ENCODE measurements around the gene NOP10.

The NOP10 gene

GRCh38 chr15:34330279-34330678 is 12.7 kb downstream of the NOP10 start:
- DNase-seq (ENCODE audit: low read depth), result no peak

GRCh38 chr15:34329006-34329405 is 13.9 kb downstream of the NOP10 start:
- DNase-seq (ENCODE audit: low read depth), result no peak

- DNase-seq (ENCODE audit: low read depth), result no peak
Observed at GRCh38 chr15:34327906-34328305, 15.0 kb downstream of the NOP10 start.

GRCh38 chr15:34325368-34325767 is 17.6 kb downstream of the NOP10 start:
- DNase-seq (ENCODE audit: low read depth), result no peak

GRCh38 chr15:34324933-34325332 is 18.0 kb downstream of the NOP10 start:
- no peak for DNase-seq (ENCODE audit: low read depth)

- DNase-seq (ENCODE audit: low read depth), result no peak
Observed at GRCh38 chr15:34323217-34323616, 19.7 kb downstream of the NOP10 start.

GRCh38 chr15:34318277-34319079 is 24.5 kb downstream of the NOP10 start:
- no peak for DNase-seq (ENCODE audit: low read depth)

- DNase-seq (ENCODE audit: low read depth), result no peak
Observed at GRCh38 chr15:34314491-34315490, 28.1 kb downstream of the NOP10 start.

- no peak for DNase-seq (ENCODE audit: low read depth)
Observed at GRCh38 chr15:34311563-34311962, 31.4 kb downstream of the NOP10 start.

GRCh38 chr15:34304613-34305012 is 38.3 kb downstream of the NOP10 start:
- no peak for DNase-seq (ENCODE audit: low read depth)

- no peak for DNase-seq (ENCODE audit: low read depth)
Observed at GRCh38 chr15:34301058-34301457, 41.9 kb downstream of the NOP10 start.

GRCh38 chr15:34297059-34297458 is 45.9 kb downstream of the NOP10 start:
- no peak for DNase-seq (ENCODE audit: low read depth)

GRCh38 chr15:34292621-34293020 is 50.3 kb downstream of the NOP10 start:
- DNase-seq (ENCODE audit: low read depth), result no peak
